ENCODE data around the gene EEFSEC.

Gene EEFSEC

GRCh38 chr3:128318275-128318941 lies 165.1 kb downstream of the EEFSEC start:
- no peak for DNase-seq (ENCODE audit: low read depth)
- H3K4me3 ChIP-seq (ENCODE audit: control insufficient read depth, low read depth, low read length): no peak overlapping the region
- TF ChIP-seq CTCF (IDR thresholded peaks at IDR 0.05; ENCODE audit: control insufficient read depth, insufficient read depth, low read depth, low read length, missing control alignments): no peak

- DNase-seq (ENCODE audit: low read depth): no peak
- no peak for TF ChIP-seq CTCF (IDR thresholded peaks at IDR 0.05; ENCODE audit: control insufficient read depth, insufficient read depth, low read depth, low read length, missing control alignments)
These were observed 165.8 kb downstream of the EEFSEC start for GRCh38 chr3:128319107-128319506.

GRCh38 chr3:128319741-128320141 lies 166.5 kb downstream of the EEFSEC start:
- H3K4me3 ChIP-seq (ENCODE audit: control insufficient read depth, low read depth, low read length): no peak overlapping the region
- TF ChIP-seq CTCF (IDR thresholded peaks at IDR 0.05; ENCODE audit: control insufficient read depth, insufficient read depth, low read depth, low read length, missing control alignments): no peak
- no peak for DNase-seq (ENCODE audit: low read depth)

More at GRCh38 chr3:128319107-128319506, 165.8 kb downstream of the EEFSEC start:
- no peak overlapping the region for H3K4me3 ChIP-seq (ENCODE audit: control insufficient read depth, low read depth, low read length)

GRCh38 chr3:128320551-128321340 lies 167.5 kb downstream of the EEFSEC start:
- no peak for DNase-seq (ENCODE audit: low read depth)
- no peak for TF ChIP-seq CTCF (IDR thresholded peaks at IDR 0.05; ENCODE audit: control insufficient read depth, insufficient read depth, low read depth, low read length, missing control alignments)

GRCh38 chr3:128321418-128321817 lies 168.1 kb downstream of the EEFSEC start:
- no peak for TF ChIP-seq CTCF (IDR thresholded peaks at IDR 0.05; ENCODE audit: control insufficient read depth, insufficient read depth, low read depth, low read length, missing control alignments)
- no peak for DNase-seq (ENCODE audit: low read depth)
- no peak overlapping the region for H3K4me3 ChIP-seq (ENCODE audit: control insufficient read depth, low read depth, low read length)

More at GRCh38 chr3:128320551-128321340, 167.5 kb downstream of the EEFSEC start:
- H3K4me3 ChIP-seq (ENCODE audit: control insufficient read depth, low read depth, low read length): no peak overlapping the region

- no peak overlapping the region for H3K4me3 ChIP-seq (ENCODE audit: control insufficient read depth, low read depth, low read length)
- TF ChIP-seq CTCF (IDR thresholded peaks at IDR 0.05; ENCODE audit: control insufficient read depth, insufficient read depth, low read depth, low read length, missing control alignments): peak; percentile 59
- no peak for DNase-seq (ENCODE audit: low read depth)
These were observed 169.0 kb downstream of the EEFSEC start for GRCh38 chr3:128322030-128323022.

Measured in AG09309 (cell line).